Fibroblast of peridontal ligament (primary cell): ENCODE results near the gene SETDB1.

Source experiments
- DNase-seq: peaks from one replicate; pipeline ENCODE4 v3.0.0-alpha.2; 2010; ENCODE audit errors: extremely low read depth

Gene SETDB1

GRCh38 chr1:150931773-150932172 is 5.6 kb downstream of the SETDB1 start:
- peak; percentile 30 for DNase-seq

GRCh38 chr1:150944856-150945255 is 18.7 kb downstream of the SETDB1 start:
- no peak for DNase-seq

- DNase-seq = no peak
Observed at GRCh38 chr1:150954708-150955107, 28.5 kb downstream of the SETDB1 start.

- no peak for DNase-seq
Observed at GRCh38 chr1:150955280-150955679, 29.1 kb downstream of the SETDB1 start.

- DNase-seq = no peak
Observed at GRCh38 chr1:150957666-150958065, 31.5 kb downstream of the SETDB1 start.

- no peak for DNase-seq
Observed at GRCh38 chr1:150960646-150961045, 34.5 kb downstream of the SETDB1 start.

- DNase-seq = no peak
Observed at GRCh38 chr1:150961756-150962155, 35.6 kb downstream of the SETDB1 start.

GRCh38 chr1:150963321-150964163 is 37.4 kb downstream of the SETDB1 start:
- DNase-seq = no peak

GRCh38 chr1:150964164-150964489 is 38.0 kb downstream of the SETDB1 start:
- no peak for DNase-seq

- no peak for DNase-seq
Observed at GRCh38 chr1:150965605-150966004, 39.4 kb downstream of the SETDB1 start.

- no peak for DNase-seq
Observed at GRCh38 chr1:150966011-150966410, 39.8 kb downstream of the SETDB1 start.

- no peak for DNase-seq
Observed at GRCh38 chr1:150967936-150968335, 41.8 kb downstream of the SETDB1 start.

- DNase-seq = no peak
Observed at GRCh38 chr1:150968491-150968890, 42.3 kb downstream of the SETDB1 start.

GRCh38 chr1:150969626-150970025 is 43.5 kb downstream of the SETDB1 start:
- DNase-seq = no peak

GRCh38 chr1:150970808-150971582 is 44.8 kb downstream of the SETDB1 start:
- peak; percentile 44 for DNase-seq

GRCh38 chr1:150971583-150972416 is 45.6 kb downstream of the SETDB1 start:
- DNase-seq = no peak

GRCh38 chr1:150972417-150972940 is 46.3 kb downstream of the SETDB1 start:
- no peak for DNase-seq

- DNase-seq = no peak
Observed at GRCh38 chr1:150973258-150973835, 47.2 kb downstream of the SETDB1 start.

- no peak for DNase-seq
Observed at GRCh38 chr1:150973836-150974579, 47.8 kb downstream of the SETDB1 start.

GRCh38 chr1:150974580-150975478 is 48.7 kb downstream of the SETDB1 start, which contains the start of gene CERS2:
Gene CERS2, minus strand, starts transcription at chr1:150974835. Its CDS starts 5,745 bp downstream, at chr1:150969090.
- DNase-seq = peak; percentile 66
